GM13976 (cell line): Measurements from ENCODE around the gene CARD11.

Experiments used
- DNase-seq: peaks from one replicate; pipeline ENCODE4 v3.0.0; 2012; ENCODE audit warnings: low spot score
- CTCF ChIP-seq: IDR thresholded peaks from 2 replicates; pipeline ENCODE4 v1.5.1; 2012; ENCODE audit warnings: borderline replicate concordance, mild to moderate bottlenecking; ENCODE audit not compliant: insufficient read depth; ENCODE audit errors: extremely low read depth, missing control alignments, control extremely low read depth
- in situ Hi-C: fragments of 300-500 bp; cut with MboI; formaldehyde crosslinking; loops from one replicate; pipeline ENCODE4 v1.12.0; 2022; ENCODE audit warnings: low sequenced_read_pairs, mixed read lengths, inconsistent platforms; ENCODE audit not compliant: unreplicated experiment

Gene CARD11

DNA sequence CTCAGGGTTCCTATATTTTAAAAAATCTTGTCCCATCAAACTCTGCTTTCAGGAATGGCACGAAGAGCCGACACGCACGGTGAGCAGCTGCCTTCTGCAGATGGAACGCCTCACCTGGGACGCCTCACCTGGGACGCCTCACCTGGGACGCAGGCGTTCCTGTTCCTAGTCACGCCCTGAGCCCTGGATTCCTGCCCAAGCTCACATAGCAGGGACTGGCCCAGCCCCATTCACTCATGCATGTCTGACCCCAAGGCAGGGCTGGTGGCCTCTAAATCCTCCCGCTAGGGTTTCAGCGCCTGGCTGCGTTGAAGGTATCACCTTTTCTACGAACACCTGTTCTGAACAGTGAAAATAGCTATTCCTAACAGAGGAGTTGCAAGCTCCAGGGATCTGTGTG is 49.8 kb downstream of the CARD11 start:
- in situ Hi-C loops: no loop called here
- no peak for TF ChIP-seq CTCF
- no peak for DNase-seq

- in situ Hi-C loops: no loop called here
- no peak for TF ChIP-seq CTCF
- DNase-seq: no peak
Measured at GRCh38 chr7:2993396-2993795, 50.3 kb downstream of the CARD11 start.

- no peak for DNase-seq
- no peak for TF ChIP-seq CTCF
- in situ Hi-C loops: no loop called here
Measured at GRCh38 chr7:2990949-2991470, 52.7 kb downstream of the CARD11 start.

DNA sequence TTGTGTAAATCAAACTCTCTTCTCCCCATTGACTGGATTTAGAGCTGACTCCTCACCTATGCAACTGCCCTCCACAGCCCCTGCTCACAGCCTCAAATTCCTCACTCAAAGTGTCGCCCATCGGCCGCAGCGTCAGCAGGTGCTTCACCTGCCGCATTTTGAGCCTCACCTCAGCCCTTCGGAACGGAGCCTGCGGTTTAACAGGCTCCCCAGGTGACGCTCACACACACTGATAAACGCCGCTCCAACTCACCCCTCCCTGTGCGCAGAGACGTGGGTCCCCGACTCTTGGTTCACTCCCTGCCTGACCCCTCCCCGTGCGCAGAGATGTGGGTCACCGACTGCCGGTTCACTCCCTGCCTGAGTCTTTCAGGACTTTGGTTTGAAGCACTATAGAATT is 57.1 kb downstream of the CARD11 start:
- in situ Hi-C loops: no loop called here
- no peak for DNase-seq
- TF ChIP-seq CTCF: no peak

DNA sequence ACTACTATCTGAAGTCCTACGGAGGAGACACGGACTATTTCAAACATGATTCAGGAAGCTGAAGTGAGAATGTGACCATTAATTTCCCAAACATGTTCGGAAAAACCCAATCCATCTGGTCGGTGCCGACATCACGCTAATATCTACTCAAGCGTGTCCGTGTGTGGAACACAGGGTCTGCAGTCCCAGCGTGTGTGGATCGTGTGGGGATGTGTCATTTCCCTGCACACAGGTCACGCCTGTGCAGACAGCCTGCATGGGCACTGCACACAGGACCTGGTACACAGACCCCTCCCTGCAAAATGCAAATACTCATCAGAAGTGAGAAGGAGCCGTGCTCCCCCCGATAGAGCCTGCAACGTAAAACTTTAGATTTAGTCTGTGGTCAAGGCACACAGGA is 57.8 kb downstream of the CARD11 start:
- DNase-seq: no peak

GRCh38 chr7:2984091-2984490 is 59.6 kb downstream of the CARD11 start:
- TF ChIP-seq CTCF: no peak
- in situ Hi-C loops: no loop called here
- DNase-seq: no peak

More for the DNA sequence above, 57.8 kb downstream of the CARD11 start:
- no peak for TF ChIP-seq CTCF
- in situ Hi-C loops: no loop called here

DNA sequence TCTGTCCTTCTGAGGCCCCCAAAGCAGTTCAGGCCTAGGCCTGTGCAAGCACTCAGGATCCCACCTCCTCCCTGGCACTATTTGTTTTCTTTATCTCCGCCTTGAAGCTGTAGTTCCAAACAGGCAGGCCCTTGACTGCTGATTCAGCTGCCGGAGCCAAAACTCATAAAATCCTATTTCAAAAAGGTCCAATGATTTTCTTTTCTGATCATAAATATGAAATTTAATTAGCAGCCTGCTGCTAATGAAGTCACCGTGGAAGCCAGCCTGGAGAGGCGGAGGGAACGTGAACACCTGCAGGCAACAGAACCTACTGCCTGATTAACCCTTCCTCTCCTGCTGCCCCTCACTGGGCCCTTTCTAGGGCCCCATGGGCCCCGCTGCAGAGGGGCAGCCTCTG is 60.1 kb downstream of the CARD11 start:
- TF ChIP-seq CTCF: no peak
- no peak for DNase-seq
- in situ Hi-C loops: no loop called here
